ENCODE results near the gene CCDC149. TPM values are rescaled to one million over a fixed set of nuclear protein-coding genes. Genes with fewer than 3 reads are reported as not detected.

The CCDC149 gene
- total RNA-seq, 2 donors from 2014 or later = 13.3 to 13.5 TPM

- no peaks in the 10 kb centered on the region for H3K4me1 ChIP-seq
- TF ChIP-seq CTCF (IDR thresholded peaks at IDR 0.05) = no peak
- H3K9me3 ChIP-seq = no peaks in the 10 kb centered on the region
- H3K4me3 ChIP-seq = no peak overlapping the region
- no peak overlapping the region for H3K27ac ChIP-seq
- H3K36me3 ChIP-seq = no peaks in the 10 kb centered on the region
- no peak for DNase-seq
- intact Hi-C loops (cut with DNase I) = no loop called here
- H3K27me3 ChIP-seq = no peaks in the 10 kb centered on the region
- H3K9ac ChIP-seq (ENCODE audit: low read depth in 2 of 2, low read length in 2 of 2) = no peak overlapping the region
Measured at GRCh38 chr4:24889991-24890390, 22.9 kb downstream of the CCDC149 start.

DNA sequence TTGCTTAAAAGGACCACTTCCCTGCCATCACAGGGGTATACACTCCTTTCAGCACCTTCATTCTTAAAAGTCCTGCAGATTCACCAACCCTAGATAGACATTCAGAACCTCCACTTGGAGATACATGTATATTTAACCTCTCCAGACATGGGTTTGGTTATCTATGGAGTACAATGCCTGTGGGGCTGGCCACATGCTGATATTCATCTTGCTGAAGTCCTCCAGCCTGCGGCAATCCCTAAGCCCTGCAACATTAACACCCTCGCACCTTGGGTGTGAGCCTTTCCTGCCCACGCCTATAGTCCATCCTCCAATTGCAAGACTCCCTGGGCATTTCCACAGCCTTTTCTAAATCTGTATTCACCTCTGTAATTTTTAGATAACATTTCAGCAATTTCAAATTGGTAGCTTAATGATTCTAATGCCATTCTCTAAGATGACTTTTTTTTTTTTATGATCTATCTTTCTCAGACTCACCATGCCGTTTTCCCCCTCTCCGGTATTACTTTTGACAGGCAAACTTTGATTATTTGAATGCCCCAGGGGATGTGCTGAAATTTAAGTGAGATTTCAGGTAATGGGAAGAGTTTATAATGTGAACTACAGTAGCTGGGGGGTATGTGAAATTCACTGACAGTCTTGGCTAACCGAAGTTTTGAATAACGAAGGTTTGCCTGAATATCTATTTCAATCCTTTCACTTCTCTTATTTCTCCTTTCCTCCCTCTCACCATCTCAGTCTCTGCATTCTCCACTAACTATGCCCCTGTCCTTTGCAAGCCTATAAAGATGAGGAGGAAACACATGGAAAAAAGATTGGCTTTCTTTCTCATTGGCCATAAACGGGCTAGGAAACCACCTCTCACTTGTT lies 24.1 kb downstream of the CCDC149 start:
- no peak overlapping the region for H3K27ac ChIP-seq
- intact Hi-C loops (cut with DNase I) = no loop called here
- TF ChIP-seq CTCF (IDR thresholded peaks at IDR 0.05) = no peak

GRCh38 chr4:24887881-24888430 lies 24.9 kb downstream of the CCDC149 start:
- no peak for TF ChIP-seq CTCF (IDR thresholded peaks at IDR 0.05)

More for the DNA sequence above, 24.1 kb downstream of the CCDC149 start:
- H3K9me3 ChIP-seq = no peaks in the 10 kb centered on the region
- no peak overlapping the region for H3K9ac ChIP-seq (ENCODE audit: low read depth in 2 of 2, low read length in 2 of 2)
- no peaks in the 10 kb centered on the region for H3K36me3 ChIP-seq
- H3K4me1 ChIP-seq = no peaks in the 10 kb centered on the region
- no peak for DNase-seq
- H3K4me3 ChIP-seq = no peak overlapping the region
- H3K27me3 ChIP-seq = no peaks in the 10 kb centered on the region

DNA sequence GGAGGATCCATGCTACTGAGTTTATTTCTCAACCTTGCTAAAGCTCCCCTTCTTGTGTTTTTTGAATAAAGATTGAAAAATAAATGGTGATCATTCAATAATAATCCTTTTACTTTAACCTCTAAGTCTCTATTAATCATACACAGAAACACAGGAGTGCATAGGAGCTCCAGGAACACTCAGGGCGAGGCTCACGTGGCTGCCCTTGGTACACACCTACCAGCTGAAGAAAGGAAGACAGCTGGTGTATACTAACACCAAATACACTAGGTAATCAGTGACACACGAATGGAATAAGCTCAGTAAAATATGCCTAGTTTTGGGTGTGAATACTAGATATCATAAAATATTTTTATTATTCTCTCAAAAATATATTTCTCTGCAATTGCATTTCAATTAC lies 26.2 kb downstream of the CCDC149 start:
- Histone ChIP-seq H3K27me3 (no peaks in the 10 kb centered on the region), H3K36me3 (no peaks in the 10 kb centered on the region), H3K4me1 (no peaks in the 10 kb centered on the region), H3K9ac (ENCODE audit: low read depth in 2 of 2, low read length in 2 of 2) (no peak overlapping the region), H3K4me3 (no peak overlapping the region), H3K9me3 (no peaks in the 10 kb centered on the region), H3K27ac (no peak overlapping the region)
- TF ChIP-seq CTCF (IDR thresholded peaks at IDR 0.05) = no peak
- no peak for DNase-seq
- intact Hi-C loops (cut with DNase I) = no loop called here

More at GRCh38 chr4:24887881-24888430, 24.9 kb downstream of the CCDC149 start:
- Histone ChIP-seq H3K9me3 (no peaks in the 10 kb centered on the region), H3K4me1 (no peaks in the 10 kb centered on the region), H3K4me3 (no peak overlapping the region), H3K9ac (ENCODE audit: low read depth in 2 of 2, low read length in 2 of 2) (no peak overlapping the region), H3K27ac (no peak overlapping the region), H3K27me3 (no peaks in the 10 kb centered on the region), H3K36me3 (no peaks in the 10 kb centered on the region)
- intact Hi-C loops (cut with DNase I) = no loop called here
- DNase-seq = no peak

DNA sequence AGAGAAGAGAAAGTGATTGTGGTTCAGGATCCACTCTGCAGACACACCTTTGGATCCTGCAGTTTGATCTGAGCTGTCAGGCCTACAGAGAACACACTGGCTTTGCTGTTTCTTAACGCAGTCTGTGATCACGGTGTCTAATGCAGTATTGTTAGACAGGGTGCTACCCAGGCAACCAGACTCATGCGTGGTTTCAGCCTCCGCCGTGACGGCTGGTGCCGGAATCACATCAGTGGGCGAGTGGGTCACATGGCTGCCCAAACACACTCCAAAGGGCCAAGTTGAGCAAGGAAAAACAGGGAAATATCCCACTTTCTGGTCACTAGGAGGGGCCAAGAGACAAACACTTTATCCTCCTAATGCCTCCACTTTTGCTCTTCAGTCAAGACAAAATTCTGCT lies 27.5 kb downstream of the CCDC149 start:
- no peak for DNase-seq
- H3K27ac ChIP-seq = no peak overlapping the region
- no peaks in the 10 kb centered on the region for H3K36me3 ChIP-seq
- intact Hi-C loops (cut with DNase I) = no loop called here
- no peaks in the 10 kb centered on the region for H3K4me1 ChIP-seq
- H3K9ac ChIP-seq (ENCODE audit: low read depth in 2 of 2, low read length in 2 of 2) = no peak overlapping the region
- H3K4me3 ChIP-seq = no peak overlapping the region
- no peaks in the 10 kb centered on the region for H3K9me3 ChIP-seq
- no peak for TF ChIP-seq CTCF (IDR thresholded peaks at IDR 0.05)
- no peaks in the 10 kb centered on the region for H3K27me3 ChIP-seq
